ENCODE results near the gene PDK3.

PDK3 gene

GRCh38 chrX:24482823-24483415, 17.8 kb downstream of the PDK3 start:
- H3K4me3 ChIP-seq (ENCODE audit: low read depth, low read length) = no peak overlapping the region
- H3K27ac ChIP-seq = no peak overlapping the region
- H3K27me3 ChIP-seq (ENCODE audit: insufficient read depth, low read depth, severe bottlenecking) = peaks cover 25% of the 10 kb centered on the region
- no peaks in the 10 kb centered on the region for H3K9me3 ChIP-seq (ENCODE audit: severe bottlenecking)
- no peak for DNase-seq
- no peaks in the 10 kb centered on the region for H3K36me3 ChIP-seq
- TF ChIP-seq CTCF (IDR thresholded peaks at IDR 0.05; ENCODE audit: low read depth, low read length) = no peak

GRCh38 chrX:24483596-24483995, 18.5 kb downstream of the PDK3 start:
- Histone ChIP-seq H3K36me3 (no peaks in the 10 kb centered on the region), H3K9me3 (ENCODE audit: severe bottlenecking) (no peaks in the 10 kb centered on the region), H3K27me3 (ENCODE audit: insufficient read depth, low read depth, severe bottlenecking) (peaks cover 25% of the 10 kb centered on the region), H3K27ac (no peak overlapping the region), H3K4me3 (ENCODE audit: low read depth, low read length) (no peak overlapping the region)
- no peak for TF ChIP-seq CTCF (IDR thresholded peaks at IDR 0.05; ENCODE audit: low read depth, low read length)
- DNase-seq = no peak

DNA sequence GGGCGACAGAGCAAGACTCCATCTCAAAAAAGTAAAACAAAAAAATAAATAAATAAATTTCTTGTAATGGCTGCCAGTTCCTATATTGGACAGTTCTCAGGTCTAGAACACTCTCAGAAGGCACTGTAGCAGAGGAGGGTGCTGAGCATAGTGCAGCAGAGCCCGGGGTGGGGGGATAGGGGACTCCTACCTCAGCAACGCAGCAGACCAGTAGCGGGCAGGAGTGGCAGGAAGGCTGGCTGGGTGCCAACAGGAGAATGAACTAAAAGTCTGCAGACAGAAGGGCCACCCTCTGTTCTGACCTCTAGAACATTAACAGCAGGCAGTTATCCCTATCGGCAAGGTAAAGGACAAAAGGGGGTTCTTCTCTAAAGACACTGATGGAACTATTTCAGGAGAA, 20.2 kb downstream of the PDK3 start:
- Histone ChIP-seq H3K36me3 (no peaks in the 10 kb centered on the region), H3K9me3 (ENCODE audit: severe bottlenecking) (no peaks in the 10 kb centered on the region), H3K4me3 (ENCODE audit: low read depth, low read length) (no peak overlapping the region), H3K27ac (peak overlapping the region; percentile 57), H3K27me3 (ENCODE audit: insufficient read depth, low read depth, severe bottlenecking) (peaks cover 24% of the 10 kb centered on the region)
- TF ChIP-seq CTCF (IDR thresholded peaks at IDR 0.05; ENCODE audit: low read depth, low read length) = no peak
- no peak for DNase-seq

- H3K36me3 ChIP-seq = no peaks in the 10 kb centered on the region
- no peak overlapping the region for H3K4me3 ChIP-seq (ENCODE audit: low read depth, low read length)
- no peak for TF ChIP-seq CTCF (IDR thresholded peaks at IDR 0.05; ENCODE audit: low read depth, low read length)
- DNase-seq = peak; percentile 70
- H3K27ac ChIP-seq = peak overlapping the region; percentile 57
- H3K27me3 ChIP-seq (ENCODE audit: insufficient read depth, low read depth, severe bottlenecking) = peaks cover 20% of the 10 kb centered on the region
- H3K9me3 ChIP-seq (ENCODE audit: severe bottlenecking) = no peaks in the 10 kb centered on the region
Observed at GRCh38 chrX:24485976-24486680, 21.0 kb downstream of the PDK3 start.

- Histone ChIP-seq H3K4me3 (ENCODE audit: low read depth, low read length) (no peak overlapping the region), H3K27ac (no peak overlapping the region), H3K9me3 (ENCODE audit: severe bottlenecking) (no peaks in the 10 kb centered on the region), H3K36me3 (no peaks in the 10 kb centered on the region), H3K27me3 (ENCODE audit: insufficient read depth, low read depth, severe bottlenecking) (peaks cover 20% of the 10 kb centered on the region)
- no peak for TF ChIP-seq CTCF (IDR thresholded peaks at IDR 0.05; ENCODE audit: low read depth, low read length)
- DNase-seq = no peak
Observed at GRCh38 chrX:24487571-24487970, 22.5 kb downstream of the PDK3 start.

All from WERI-Rb-1 (cell line).